ENCODE measurements around the gene ABCA12. TPM values are rescaled to one million over a fixed set of nuclear protein-coding genes. Genes with fewer than 3 reads are reported as not detected.

Gene ABCA12
- total RNA-seq, 4 donors from 2014 or later, result 70.3 to 116 (median 93.6) TPM

DNA sequence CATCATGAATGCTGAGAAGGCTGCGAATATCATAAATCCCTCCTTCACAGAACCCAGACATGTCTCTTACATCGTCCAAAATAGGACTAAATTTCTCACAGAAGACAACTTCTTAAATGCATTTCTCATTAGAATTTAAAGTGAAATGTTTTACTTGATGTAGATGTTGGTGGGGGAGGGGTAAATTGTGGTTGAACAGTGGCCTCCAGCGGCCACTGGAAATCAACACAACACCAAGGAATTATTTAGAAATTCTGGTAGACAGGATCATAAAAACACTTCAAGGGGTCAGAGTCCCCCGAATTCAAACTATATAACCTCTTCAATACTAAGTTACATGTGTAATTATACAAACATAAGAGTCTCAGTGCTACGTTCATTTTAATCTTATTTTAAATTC is 135.9 kb downstream of the ABCA12 start:
- intact Hi-C loops (cut with DNase I; ENCODE audit: low total_unique reads), result no loop called here
- no peak for DNase-seq (ENCODE audit: low spot score in 2 of 2)
- 28 to 31% methylated on average over 5 of the region's 5 CpGs for WGBS, 2 donors
- TF ChIP-seq POLR2A (IDR thresholded peaks at IDR 0.05), result no peak
- TF ChIP-seq, protein P1, sequence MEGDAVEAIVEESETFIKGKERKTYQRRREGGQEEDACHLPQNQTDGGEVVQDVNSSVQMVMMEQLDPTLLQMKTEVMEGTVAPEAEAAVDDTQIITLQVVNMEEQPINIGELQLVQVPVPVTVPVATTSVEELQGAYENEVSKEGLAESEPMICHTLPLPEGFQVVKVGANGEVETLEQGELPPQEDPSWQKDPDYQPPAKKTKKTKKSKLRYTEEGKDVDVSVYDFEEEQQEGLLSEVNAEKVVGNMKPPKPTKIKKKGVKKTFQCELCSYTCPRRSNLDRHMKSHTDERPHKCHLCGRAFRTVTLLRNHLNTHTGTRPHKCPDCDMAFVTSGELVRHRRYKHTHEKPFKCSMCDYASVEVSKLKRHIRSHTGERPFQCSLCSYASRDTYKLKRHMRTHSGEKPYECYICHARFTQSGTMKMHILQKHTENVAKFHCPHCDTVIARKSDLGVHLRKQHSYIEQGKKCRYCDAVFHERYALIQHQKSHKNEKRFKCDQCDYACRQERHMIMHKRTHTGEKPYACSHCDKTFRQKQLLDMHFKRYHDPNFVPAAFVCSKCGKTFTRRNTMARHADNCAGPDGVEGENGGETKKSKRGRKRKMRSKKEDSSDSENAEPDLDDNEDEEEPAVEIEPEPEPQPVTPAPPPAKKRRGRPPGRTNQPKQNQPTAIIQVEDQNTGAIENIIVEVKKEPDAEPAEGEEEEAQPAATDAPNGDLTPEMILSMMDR (IDR thresholded peaks at IDR 0.05), result no peak
- no peak overlapping the region for H3K4me3 ChIP-seq (ENCODE audit: low read depth, poor library complexity, severe bottlenecking)

DNA sequence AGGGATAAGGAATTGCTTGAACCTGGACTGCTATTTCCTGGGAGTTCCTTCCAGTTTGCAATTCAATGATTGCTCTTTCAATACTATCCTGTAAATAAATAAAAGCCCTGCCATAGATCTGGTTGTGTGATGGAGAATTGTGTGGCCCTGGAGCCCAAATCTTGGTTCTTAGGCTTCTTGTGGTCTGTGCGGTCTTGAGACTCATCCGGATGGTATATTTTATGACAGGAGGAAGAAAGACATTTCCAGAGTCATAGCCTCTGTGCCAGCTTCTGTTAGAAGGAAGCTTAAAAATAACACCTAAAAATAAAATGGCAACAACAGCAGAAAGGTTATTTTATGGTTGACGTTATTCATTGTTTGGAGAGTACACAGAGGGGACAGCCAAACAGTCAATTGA is 137.7 kb downstream of the ABCA12 start:
- intact Hi-C loops (cut with DNase I; ENCODE audit: low total_unique reads), result no loop called here
- no peak for TF ChIP-seq POLR2A (IDR thresholded peaks at IDR 0.05)
- TF ChIP-seq, protein P1 (IDR thresholded peaks at IDR 0.05), result no peak
- no peak for DNase-seq (ENCODE audit: low spot score in 2 of 2)
- WGBS, 2 donors, result 77 to 78% methylated on average over 3 of the region's 3 CpGs
- H3K4me3 ChIP-seq (ENCODE audit: low read depth, poor library complexity, severe bottlenecking), result no peak overlapping the region

DNA sequence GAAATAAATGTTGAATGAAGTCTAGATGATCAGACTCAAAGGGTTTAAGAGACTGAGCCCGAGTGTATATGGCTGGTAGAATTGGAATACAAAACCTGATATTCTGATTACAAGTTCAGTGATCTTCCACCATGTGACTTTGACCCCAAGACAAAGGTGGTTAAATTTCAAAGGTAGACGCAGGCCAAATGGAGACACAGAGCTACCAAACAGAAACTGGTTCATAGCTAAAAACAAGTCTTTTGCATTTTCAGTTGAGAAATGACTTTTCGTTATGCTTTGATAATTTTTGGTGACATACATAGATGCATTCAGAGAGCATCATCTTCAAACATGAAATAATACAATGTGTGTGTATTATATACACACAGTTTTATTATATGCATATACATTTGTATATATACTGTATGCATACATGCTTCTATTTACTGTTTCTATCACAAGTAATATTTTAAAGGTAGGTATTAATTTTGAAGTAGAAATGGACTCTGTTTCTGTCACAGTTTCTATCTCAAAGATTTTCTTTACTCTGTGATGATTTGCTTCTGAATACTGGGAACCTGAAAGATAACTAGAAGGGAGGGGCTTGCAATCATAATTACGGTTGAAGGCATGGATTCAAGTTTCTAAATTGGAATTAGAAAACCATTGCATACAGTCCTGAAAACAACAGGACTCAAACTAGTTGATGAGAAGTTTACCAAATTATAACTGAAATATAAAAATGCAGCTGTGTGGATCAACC is 142.3 kb downstream of the ABCA12 start:
- no peak overlapping the region for H3K4me3 ChIP-seq (ENCODE audit: low read depth, poor library complexity, severe bottlenecking)
- 80 to 81% methylated on average over 4 of the region's 4 CpGs for WGBS, 2 donors
- intact Hi-C loops (cut with DNase I; ENCODE audit: low total_unique reads), result no loop called here
- no peak for TF ChIP-seq POLR2A (IDR thresholded peaks at IDR 0.05)
- TF ChIP-seq, protein P1 (IDR thresholded peaks at IDR 0.05), result no peak
- DNase-seq (ENCODE audit: low spot score in 2 of 2), result no peak

DNA sequence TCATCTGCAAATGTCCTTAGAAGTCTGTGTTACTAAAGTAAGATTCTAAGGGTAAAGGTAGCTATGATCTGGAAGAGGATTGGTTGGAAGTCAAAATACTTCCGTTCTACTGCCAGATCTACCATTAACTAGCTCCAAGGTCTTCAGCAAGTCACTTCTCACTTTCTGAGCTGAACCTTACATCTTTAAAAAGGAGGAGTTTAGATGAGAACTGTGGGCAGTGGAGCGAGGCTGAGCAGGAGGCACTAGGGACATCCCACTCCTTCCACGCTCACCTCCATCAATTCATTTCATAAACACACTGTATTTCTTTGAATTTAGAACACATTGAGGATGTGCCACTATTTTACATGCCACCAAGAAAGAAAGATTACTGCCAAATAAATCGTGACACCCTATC is 143.0 kb downstream of the ABCA12 start:
- intact Hi-C loops (cut with DNase I; ENCODE audit: low total_unique reads), result no loop called here
- TF ChIP-seq, protein P1 (IDR thresholded peaks at IDR 0.05), result no peak
- TF ChIP-seq POLR2A (IDR thresholded peaks at IDR 0.05), result no peak
- DNase-seq (ENCODE audit: low spot score in 2 of 2), result no peak
- H3K4me3 ChIP-seq (ENCODE audit: low read depth, poor library complexity, severe bottlenecking), result no peak overlapping the region
- 83 to 88% methylated on average over 4 of the region's 4 CpGs for WGBS, 2 donors

DNA sequence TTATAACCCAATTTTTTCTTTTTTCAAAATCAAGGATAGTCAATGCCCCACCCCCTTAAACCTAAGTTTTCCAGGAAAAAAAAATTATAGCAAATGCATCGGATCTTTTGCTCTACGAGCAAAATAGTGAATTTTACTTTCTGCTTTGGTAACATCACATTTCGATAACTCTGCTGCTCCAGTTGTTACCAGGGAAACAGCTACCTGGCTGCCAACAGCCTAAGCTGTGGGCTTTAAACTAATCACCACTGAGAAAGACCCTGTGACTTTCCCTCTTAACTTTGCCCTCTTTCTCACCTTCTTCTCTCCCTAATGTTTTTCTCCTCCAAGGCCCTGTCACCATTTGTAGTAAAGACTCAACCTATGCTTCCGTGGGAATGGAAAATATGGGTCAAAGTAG is 145.5 kb downstream of the ABCA12 start:
- WGBS, 2 donors, result 83 to 86% methylated on average over 4 of the region's 4 CpGs
- no peak for DNase-seq (ENCODE audit: low spot score in 2 of 2)
- intact Hi-C loops (cut with DNase I; ENCODE audit: low total_unique reads), result no loop called here
- H3K4me3 ChIP-seq (ENCODE audit: low read depth, poor library complexity, severe bottlenecking), result no peak overlapping the region
- TF ChIP-seq POLR2A (IDR thresholded peaks at IDR 0.05), result no peak
- TF ChIP-seq, protein P1 (IDR thresholded peaks at IDR 0.05), result no peak

DNA sequence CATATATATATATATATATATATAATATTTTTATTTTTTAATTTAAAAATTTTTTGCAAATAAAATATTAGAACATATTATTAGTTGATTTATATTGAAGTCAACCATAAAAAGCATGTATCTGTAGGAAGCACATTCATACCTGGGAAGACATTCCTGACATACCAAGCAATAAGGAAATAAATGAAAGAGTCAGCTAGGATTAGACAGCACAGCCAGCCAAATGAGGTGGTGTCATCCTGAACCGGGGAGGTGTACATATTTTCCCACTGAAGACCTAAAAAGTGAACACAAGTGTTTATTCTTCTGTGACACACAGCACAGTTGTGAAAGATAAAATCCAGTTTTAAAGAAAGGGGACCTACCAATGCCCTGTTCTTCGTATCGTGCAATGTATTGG is 149.2 kb downstream of the ABCA12 start:
- WGBS, 2 donors, result 87 to 89% methylated on average over 3 of the region's 3 CpGs
- no peak overlapping the region for H3K4me3 ChIP-seq (ENCODE audit: low read depth, poor library complexity, severe bottlenecking)
- TF ChIP-seq, protein P1 (IDR thresholded peaks at IDR 0.05), result no peak
- no peak for TF ChIP-seq POLR2A (IDR thresholded peaks at IDR 0.05)
- no peak for DNase-seq (ENCODE audit: low spot score in 2 of 2)
- intact Hi-C loops (cut with DNase I; ENCODE audit: low total_unique reads), result no loop called here

Measured in lower leg skin (tissue), 4 donors.